ENCODE measurements around the gene IGBP1. TPM values are rescaled to one million over a fixed set of nuclear protein-coding genes. Genes with fewer than 3 reads are reported as not detected.

The IGBP1 gene
- total RNA-seq, 1 donor from 2014 or later: 38.3 TPM

GRCh38 chrX:70124678-70125077 lies 8.6 kb upstream of the IGBP1 start:
- Mint-ChIP-seq H3K4me1 (no peaks in the 10 kb centered on the region), H3K36me3 (ENCODE audit: low read depth) (peaks cover 4% of the 10 kb centered on the region), H3K27me3 (ENCODE audit: low read depth) (no peaks in the 10 kb centered on the region), H3K4me3 (no peak overlapping the region), H3K27ac (ENCODE audit: unreplicated experiment) (no peak overlapping the region), H3K9me3 (peaks cover 16% of the 10 kb centered on the region)
- TF ChIP-seq, protein P1, sequence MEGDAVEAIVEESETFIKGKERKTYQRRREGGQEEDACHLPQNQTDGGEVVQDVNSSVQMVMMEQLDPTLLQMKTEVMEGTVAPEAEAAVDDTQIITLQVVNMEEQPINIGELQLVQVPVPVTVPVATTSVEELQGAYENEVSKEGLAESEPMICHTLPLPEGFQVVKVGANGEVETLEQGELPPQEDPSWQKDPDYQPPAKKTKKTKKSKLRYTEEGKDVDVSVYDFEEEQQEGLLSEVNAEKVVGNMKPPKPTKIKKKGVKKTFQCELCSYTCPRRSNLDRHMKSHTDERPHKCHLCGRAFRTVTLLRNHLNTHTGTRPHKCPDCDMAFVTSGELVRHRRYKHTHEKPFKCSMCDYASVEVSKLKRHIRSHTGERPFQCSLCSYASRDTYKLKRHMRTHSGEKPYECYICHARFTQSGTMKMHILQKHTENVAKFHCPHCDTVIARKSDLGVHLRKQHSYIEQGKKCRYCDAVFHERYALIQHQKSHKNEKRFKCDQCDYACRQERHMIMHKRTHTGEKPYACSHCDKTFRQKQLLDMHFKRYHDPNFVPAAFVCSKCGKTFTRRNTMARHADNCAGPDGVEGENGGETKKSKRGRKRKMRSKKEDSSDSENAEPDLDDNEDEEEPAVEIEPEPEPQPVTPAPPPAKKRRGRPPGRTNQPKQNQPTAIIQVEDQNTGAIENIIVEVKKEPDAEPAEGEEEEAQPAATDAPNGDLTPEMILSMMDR (conservative IDR thresholded peaks at IDR 0.05): no peak
- DNase-seq (ENCODE audit: low read depth, low spot score): no peak

DNA sequence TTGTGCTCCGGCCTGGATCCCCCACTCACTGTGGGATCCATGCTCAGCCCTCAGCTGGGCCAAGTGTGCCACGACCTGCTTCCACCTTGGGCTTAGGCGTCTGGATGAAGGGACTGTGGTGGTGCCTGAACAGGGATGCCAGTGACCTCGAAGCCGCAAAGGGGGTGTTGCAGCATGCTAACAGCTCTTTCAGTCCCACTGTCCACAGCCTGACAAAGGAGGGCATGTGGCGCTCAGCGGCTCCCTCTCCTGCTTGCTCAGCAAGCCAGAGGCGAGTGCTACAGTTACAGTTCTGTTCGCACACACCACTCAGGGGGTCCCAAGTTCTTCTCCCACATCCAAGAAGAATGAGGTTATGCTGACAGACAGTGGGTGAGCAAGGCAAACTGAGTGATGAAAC lies 5.2 kb upstream of the IGBP1 start:
- Mint-ChIP-seq H3K4me3 (no peak overlapping the region), H3K27me3 (ENCODE audit: low read depth) (no peaks in the 10 kb centered on the region), H3K27ac (ENCODE audit: unreplicated experiment) (no peak overlapping the region), H3K36me3 (ENCODE audit: low read depth) (peaks cover 2% of the 10 kb centered on the region), H3K9me3 (peaks cover 13% of the 10 kb centered on the region), H3K4me1 (peaks cover 3% of the 10 kb centered on the region)
- DNase-seq (ENCODE audit: low read depth, low spot score): no peak
- TF ChIP-seq, protein P1 (conservative IDR thresholded peaks at IDR 0.05): no peak

- Mint-ChIP-seq H3K27me3 (ENCODE audit: low read depth) (no peaks in the 10 kb centered on the region), H3K27ac (ENCODE audit: unreplicated experiment) (no peak overlapping the region), H3K4me3 (no peak overlapping the region), H3K4me1 (peaks cover 11% of the 10 kb centered on the region), H3K9me3 (peaks cover 4% of the 10 kb centered on the region), H3K36me3 (ENCODE audit: low read depth) (no peaks in the 10 kb centered on the region)
- no peak for DNase-seq (ENCODE audit: low read depth, low spot score)
- TF ChIP-seq, protein P1 (conservative IDR thresholded peaks at IDR 0.05): no peak
Observed at GRCh38 chrX:70129816-70130215, 3.4 kb upstream of the IGBP1 start.

- DNase-seq (ENCODE audit: low read depth, low spot score): no peak
- H3K4me1 Mint-ChIP-seq: peaks cover 18% of the 10 kb centered on the region
- TF ChIP-seq, protein P1 (conservative IDR thresholded peaks at IDR 0.05): no peak
- H3K27me3 Mint-ChIP-seq (ENCODE audit: low read depth): no peaks in the 10 kb centered on the region
- peaks cover 2% of the 10 kb centered on the region for H3K9me3 Mint-ChIP-seq
- no peaks in the 10 kb centered on the region for H3K36me3 Mint-ChIP-seq (ENCODE audit: low read depth)
- H3K27ac Mint-ChIP-seq (ENCODE audit: unreplicated experiment): no peak overlapping the region
- H3K4me3 Mint-ChIP-seq: peak overlapping the region; percentile 61
Observed at GRCh38 chrX:70132224-70132623, 1.0 kb upstream of the IGBP1 start.

GRCh38 chrX:70132877-70133302 lies 357 bp upstream of the IGBP1 start:
- no peak for DNase-seq (ENCODE audit: low read depth, low spot score)
- H3K9me3 Mint-ChIP-seq: peaks cover 2% of the 10 kb centered on the region
- H3K4me3 Mint-ChIP-seq: peak overlapping the region; percentile 100
- no peaks in the 10 kb centered on the region for H3K27me3 Mint-ChIP-seq (ENCODE audit: low read depth)
- TF ChIP-seq, protein P1 (conservative IDR thresholded peaks at IDR 0.05): no peak
- peaks cover 18% of the 10 kb centered on the region for H3K4me1 Mint-ChIP-seq
- H3K27ac Mint-ChIP-seq (ENCODE audit: unreplicated experiment): peak overlapping the region; percentile 53
- H3K36me3 Mint-ChIP-seq (ENCODE audit: low read depth): no peaks in the 10 kb centered on the region

- H3K9me3 Mint-ChIP-seq: peaks cover 2% of the 10 kb centered on the region
- DNase-seq (ENCODE audit: low read depth, low spot score): no peak
- H3K4me1 Mint-ChIP-seq: peaks cover 18% of the 10 kb centered on the region
- no peaks in the 10 kb centered on the region for H3K27me3 Mint-ChIP-seq (ENCODE audit: low read depth)
- peak overlapping the region; percentile 98 for H3K27ac Mint-ChIP-seq (ENCODE audit: unreplicated experiment)
- H3K4me3 Mint-ChIP-seq: peak overlapping the region; percentile 100
- H3K36me3 Mint-ChIP-seq (ENCODE audit: low read depth): no peaks in the 10 kb centered on the region
- TF ChIP-seq, protein P1 (conservative IDR thresholded peaks at IDR 0.05): no peak
Observed at GRCh38 chrX:70134116-70134477, 850 bp downstream of the IGBP1 start.

All from neural crest cell (in vitro differentiated cells).